GM21529 (cell line): Measurements from ENCODE around the gene RFT1.
A peak's percentile ranks its signal among the peaks of the same experiment; 100 is the strongest.

Experiments used
- ATAC-seq: cut with Tn5 transposase; IDR thresholded peaks from one replicate; pipeline ENCODE4 v1.9.1; 2021; ENCODE audit not compliant: unreplicated experiment

Gene RFT1

GRCh38 chr3:53129344-53129743 is 891 bp downstream of the RFT1 start:
- ATAC-seq = no peak

GRCh38 chr3:53126601-53127000 is 3.6 kb downstream of the RFT1 start:
- ATAC-seq = no peak

GRCh38 chr3:53123953-53124352 is 6.3 kb downstream of the RFT1 start:
- no peak for ATAC-seq

- no peak for ATAC-seq
Observed at GRCh38 chr3:53123510-53123909, 6.7 kb downstream of the RFT1 start.

- no peak for ATAC-seq
Observed at GRCh38 chr3:53122933-53123305, 7.3 kb downstream of the RFT1 start.

GRCh38 chr3:53122255-53122932 is 7.8 kb downstream of the RFT1 start:
- ATAC-seq = no peak

- no peak for ATAC-seq
Observed at GRCh38 chr3:53120336-53120735, 9.9 kb downstream of the RFT1 start.

- ATAC-seq = no peak
Observed at GRCh38 chr3:53116956-53117355, 13.3 kb downstream of the RFT1 start.

- no peak for ATAC-seq
Observed at GRCh38 chr3:53114412-53115074, 15.7 kb downstream of the RFT1 start.

- ATAC-seq = peak; percentile 80
Observed at GRCh38 chr3:53114011-53114400, 16.2 kb downstream of the RFT1 start.

- peak; percentile 10 for ATAC-seq
Observed at GRCh38 chr3:53113293-53114010, 16.8 kb downstream of the RFT1 start.

- ATAC-seq = no peak
Observed at GRCh38 chr3:53111822-53112221, 18.4 kb downstream of the RFT1 start.

GRCh38 chr3:53109891-53110771 is 20.1 kb downstream of the RFT1 start:
- no peak for ATAC-seq

GRCh38 chr3:53109190-53109589 is 21.0 kb downstream of the RFT1 start:
- ATAC-seq = no peak

GRCh38 chr3:53104762-53105161 is 25.5 kb downstream of the RFT1 start:
- no peak for ATAC-seq

- ATAC-seq = no peak
Observed at GRCh38 chr3:53103397-53104296, 26.6 kb downstream of the RFT1 start.

GRCh38 chr3:53102601-53103147 is 27.6 kb downstream of the RFT1 start:
- peak; percentile 81 for ATAC-seq

GRCh38 chr3:53101956-53102355 is 28.3 kb downstream of the RFT1 start:
- no peak for ATAC-seq

GRCh38 chr3:53100818-53101466 is 29.3 kb downstream of the RFT1 start:
- ATAC-seq = no peak
